NCI-H2171 treated with DMSO at 0.1 percent for 48 hours (cell line): Measurements from ENCODE around the gene GABBR2.
"Not testable (repeated sequence)": the region's sequence is repeated elsewhere in the genome, so short reads cannot be mapped to it uniquely, and the experiment has no call there.

Source experiments
- DNase-seq: peaks from one replicate; lab custom pipeline; 2025; lab: John Stamatoyannopoulos, UW

The GABBR2 gene

GRCh38 chr9:98596486-98596885 is 112.2 kb downstream of the GABBR2 start:
- no peak for DNase-seq

GRCh38 chr9:98594546-98595160 is 114.1 kb downstream of the GABBR2 start:
- DNase-seq, result no peak

DNA sequence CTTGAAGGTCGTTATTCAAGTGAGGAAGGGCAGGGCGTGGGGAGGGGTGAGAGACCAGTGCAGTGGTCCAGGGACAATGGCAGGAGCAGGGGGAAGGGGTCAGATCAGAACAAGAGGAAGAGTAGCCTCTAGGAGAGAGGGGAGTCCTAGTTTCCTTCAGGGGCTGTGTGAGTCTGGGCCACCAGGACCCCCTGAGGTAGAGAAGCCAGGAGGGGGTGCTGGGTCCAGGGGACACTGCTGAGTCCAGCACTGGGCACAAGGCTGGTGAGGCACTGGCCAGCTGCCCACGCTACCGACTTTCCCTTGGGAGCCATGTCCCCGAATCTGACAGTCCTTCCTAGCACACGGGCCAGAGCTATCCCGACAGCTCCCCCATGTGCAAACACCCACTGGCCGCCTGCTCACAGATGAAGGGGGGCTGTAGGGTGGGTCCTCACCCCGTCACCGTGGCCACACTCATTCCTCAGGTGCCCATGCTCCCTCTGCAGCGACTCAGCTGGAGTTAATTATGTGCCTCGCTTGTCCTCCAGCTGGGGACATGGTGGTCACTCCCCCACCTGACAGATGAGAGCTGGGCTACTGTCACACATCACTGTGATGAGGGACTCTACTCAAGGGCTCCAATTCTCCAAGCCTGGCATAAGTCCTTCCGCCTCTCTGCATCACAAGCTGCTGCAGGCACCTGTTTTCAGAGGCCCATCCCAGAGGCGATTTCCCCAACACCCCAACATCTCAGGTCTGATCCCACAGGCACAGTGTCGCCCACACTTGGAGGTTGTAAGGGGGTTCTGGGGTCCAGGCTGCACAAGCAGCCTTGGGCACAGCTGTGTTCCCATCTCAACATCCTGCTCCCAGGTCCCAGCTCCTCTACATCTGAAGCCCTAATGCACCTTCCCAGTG is 115.1 kb downstream of the GABBR2 start:
- DNase-seq, result no peak

GRCh38 chr9:98591696-98592095 is 117.0 kb downstream of the GABBR2 start:
- no peak for DNase-seq

DNA sequence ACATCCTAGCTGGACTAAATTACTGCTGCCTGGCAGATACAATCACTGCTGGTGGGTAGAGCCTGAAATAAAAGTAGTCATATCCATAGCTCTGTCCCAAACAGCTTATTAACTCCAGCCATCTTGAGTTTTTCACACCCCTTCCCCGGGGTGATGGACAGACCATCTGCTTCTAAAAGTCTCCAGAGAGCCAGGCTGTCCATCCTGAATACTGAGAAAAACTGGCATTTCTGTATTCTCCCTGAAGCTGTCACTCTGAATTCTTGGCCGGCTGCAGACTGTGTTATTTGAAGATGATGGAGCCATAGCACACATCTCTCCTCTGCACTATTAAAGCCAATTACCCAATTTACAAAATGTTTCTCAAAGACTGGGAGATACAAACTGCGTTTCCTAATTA is 118.6 kb downstream of the GABBR2 start:
- DNase-seq, result no peak

- DNase-seq, result no peak
Measured at GRCh38 chr9:98589102-98589501, 119.6 kb downstream of the GABBR2 start.

GRCh38 chr9:98584853-98585438 is 123.8 kb downstream of the GABBR2 start:
- not testable (repeated sequence) for DNase-seq

- no peak for DNase-seq
Measured at GRCh38 chr9:98584059-98584458, 124.7 kb downstream of the GABBR2 start.

DNA sequence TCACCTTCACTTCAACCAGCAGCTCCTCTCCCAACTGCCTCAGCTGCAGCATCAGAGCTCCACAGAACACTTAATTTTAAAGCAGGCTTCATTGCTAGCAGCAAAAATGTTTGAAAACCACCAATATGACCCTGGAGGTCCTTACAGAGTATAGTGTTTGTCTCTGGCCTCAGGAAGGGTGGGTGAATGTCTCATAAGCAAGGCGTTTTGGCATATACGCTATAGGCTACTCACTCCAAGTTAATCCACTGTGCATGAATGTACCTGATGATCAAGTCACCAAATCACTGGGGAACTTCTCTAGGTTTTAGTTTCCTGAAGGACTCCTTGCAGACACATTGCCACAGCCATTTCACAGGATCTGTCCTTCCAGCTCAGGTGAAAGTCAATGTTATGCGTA is 125.3 kb downstream of the GABBR2 start:
- no peak for DNase-seq

GRCh38 chr9:98580956-98581355 is 127.8 kb downstream of the GABBR2 start:
- no peak for DNase-seq

DNA sequence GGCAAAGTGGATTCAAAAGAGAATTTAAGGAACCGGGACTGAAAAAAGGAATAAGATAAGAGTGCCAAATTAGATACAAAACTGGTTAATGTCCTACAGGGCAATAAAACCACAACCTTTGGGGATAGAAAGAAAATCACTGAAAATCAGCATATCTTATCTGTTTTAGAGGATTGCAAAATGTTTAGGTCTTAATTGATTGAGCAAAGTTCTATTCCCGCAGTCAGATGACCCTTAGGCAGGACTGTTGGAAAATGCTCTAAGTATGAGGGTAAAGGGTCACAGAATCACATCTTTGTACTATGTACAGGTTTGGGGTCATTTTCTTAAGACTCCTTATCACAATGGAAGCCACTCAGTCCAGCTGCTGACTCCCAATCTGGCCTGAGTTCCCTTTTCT is 129.0 kb downstream of the GABBR2 start:
- no peak for DNase-seq

GRCh38 chr9:98577446-98577845 is 131.3 kb downstream of the GABBR2 start:
- DNase-seq, result no peak

DNA sequence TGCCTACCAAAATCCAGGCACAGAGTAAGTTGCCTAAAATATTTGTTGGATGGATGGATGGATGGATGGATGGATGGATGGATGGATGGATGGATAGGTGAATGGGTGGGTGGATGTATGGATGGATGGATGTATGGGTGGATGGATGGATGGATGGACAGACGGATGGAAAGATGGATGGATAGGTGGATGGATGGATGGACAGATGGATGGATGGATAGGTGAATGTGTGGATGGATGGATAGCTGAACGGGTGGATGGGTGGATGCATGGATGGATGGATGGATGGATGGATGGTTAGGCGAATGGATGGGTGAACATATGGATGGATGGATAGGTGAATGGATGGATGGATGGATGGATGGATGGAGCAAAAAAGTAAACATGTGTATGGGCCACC is 131.9 kb downstream of the GABBR2 start:
- no peak for DNase-seq

- no peak for DNase-seq
Measured at GRCh38 chr9:98576354-98576753, 132.4 kb downstream of the GABBR2 start.

- DNase-seq, result no peak
Measured at GRCh38 chr9:98575379-98576346, 133.1 kb downstream of the GABBR2 start.

DNA sequence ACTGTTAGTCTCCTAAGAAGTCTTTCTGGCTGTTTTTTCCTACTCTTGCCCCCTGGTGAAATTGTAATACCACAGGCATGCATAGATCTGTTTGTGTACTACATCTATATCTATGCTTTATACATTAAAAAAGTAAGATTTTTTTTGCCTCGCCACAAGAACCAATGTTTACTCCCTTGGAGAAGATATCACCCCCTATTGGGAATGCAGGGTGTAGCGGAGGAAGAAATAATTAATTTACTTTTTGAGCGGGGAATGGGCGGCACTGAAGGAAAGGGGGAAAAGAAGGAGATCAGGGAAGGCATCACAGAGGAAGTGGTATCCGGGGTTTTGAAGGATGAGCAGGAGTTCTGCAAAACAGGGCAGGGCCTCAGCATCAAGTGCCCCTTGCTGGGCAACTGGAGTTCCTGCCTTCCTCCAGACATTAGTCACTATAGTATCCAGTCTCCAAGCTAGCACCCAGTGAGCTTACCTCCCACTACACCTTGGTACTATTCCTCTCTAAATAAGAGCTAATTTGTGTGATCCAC is 134.9 kb downstream of the GABBR2 start:
- DNase-seq, result no peak

GRCh38 chr9:98572796-98573195 is 135.9 kb downstream of the GABBR2 start:
- no peak for DNase-seq

DNA sequence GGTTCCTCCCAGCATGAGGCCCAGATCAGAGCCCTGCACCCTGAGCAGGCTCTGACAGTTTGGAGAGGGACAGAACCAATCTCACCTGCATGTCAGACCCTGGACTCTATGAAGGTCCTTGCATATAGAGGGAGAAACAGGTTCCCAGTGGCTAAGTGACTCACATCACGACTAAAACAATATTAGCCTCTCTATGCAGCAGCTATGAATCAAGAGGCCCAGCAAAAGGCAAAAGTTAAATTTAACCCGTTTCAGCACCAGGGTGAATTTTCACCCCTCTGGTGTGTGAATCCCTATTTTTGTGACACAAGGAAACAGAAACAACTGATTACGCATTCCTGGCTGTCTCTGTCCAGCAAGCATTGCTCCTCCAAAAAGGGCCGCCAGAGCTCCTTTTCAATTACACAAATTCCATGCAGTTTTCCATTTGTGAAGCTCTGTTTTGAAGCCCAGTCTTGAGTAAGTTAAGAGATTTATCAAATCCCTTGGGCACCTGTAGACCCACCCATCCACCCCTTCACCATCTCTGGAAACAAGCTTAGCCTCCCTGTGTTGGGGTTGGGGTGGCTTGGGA is 136.6 kb downstream of the GABBR2 start:
- no peak for DNase-seq

GRCh38 chr9:98571643-98572042 is 137.1 kb downstream of the GABBR2 start:
- DNase-seq, result no peak

GRCh38 chr9:98570663-98571440 is 137.9 kb downstream of the GABBR2 start:
- no peak for DNase-seq

- no peak for DNase-seq
Measured at GRCh38 chr9:98570055-98570454, 138.7 kb downstream of the GABBR2 start.
